ENCODE measurements around the gene NLRX1. TPM values are rescaled to one million over a fixed set of nuclear protein-coding genes. Genes with fewer than 3 reads are reported as not detected.

NLRX1 gene
- total RNA-seq, 1 experiment from 2014 or later: 16.7 TPM

GRCh38 chr11:119149786-119150275, 18.7 kb upstream of the NLRX1 start:
- intact Hi-C loops (cut with micrococcal nuclease): no loop called here
- ChIA-PET POLR2A (interaction anchor here (0.6 kb wide), 1 partner anchor 80 kb away, joined by 3 read pairs; no protein-coding TSS in a partner anchor), CTCF (interaction anchor here (0.6 to 0.8 kb wide), 2 partner anchors 15 to 25 kb away, joined by 3 to 4 read pairs; no protein-coding TSS in a partner anchor)
- TF ChIP-seq, protein P1, sequence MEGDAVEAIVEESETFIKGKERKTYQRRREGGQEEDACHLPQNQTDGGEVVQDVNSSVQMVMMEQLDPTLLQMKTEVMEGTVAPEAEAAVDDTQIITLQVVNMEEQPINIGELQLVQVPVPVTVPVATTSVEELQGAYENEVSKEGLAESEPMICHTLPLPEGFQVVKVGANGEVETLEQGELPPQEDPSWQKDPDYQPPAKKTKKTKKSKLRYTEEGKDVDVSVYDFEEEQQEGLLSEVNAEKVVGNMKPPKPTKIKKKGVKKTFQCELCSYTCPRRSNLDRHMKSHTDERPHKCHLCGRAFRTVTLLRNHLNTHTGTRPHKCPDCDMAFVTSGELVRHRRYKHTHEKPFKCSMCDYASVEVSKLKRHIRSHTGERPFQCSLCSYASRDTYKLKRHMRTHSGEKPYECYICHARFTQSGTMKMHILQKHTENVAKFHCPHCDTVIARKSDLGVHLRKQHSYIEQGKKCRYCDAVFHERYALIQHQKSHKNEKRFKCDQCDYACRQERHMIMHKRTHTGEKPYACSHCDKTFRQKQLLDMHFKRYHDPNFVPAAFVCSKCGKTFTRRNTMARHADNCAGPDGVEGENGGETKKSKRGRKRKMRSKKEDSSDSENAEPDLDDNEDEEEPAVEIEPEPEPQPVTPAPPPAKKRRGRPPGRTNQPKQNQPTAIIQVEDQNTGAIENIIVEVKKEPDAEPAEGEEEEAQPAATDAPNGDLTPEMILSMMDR (IDR thresholded peaks at IDR 0.05; ENCODE audit: unreplicated experiment): no peak
- H3K27me3 Mint-ChIP-seq (ENCODE audit: insufficient read depth, unreplicated experiment): peaks cover 16% of the 10 kb centered on the region
- H3K27ac Mint-ChIP-seq (ENCODE audit: low read depth, unreplicated experiment): no peak overlapping the region
- H3K9me3 Mint-ChIP-seq (ENCODE audit: unreplicated experiment): no peaks in the 10 kb centered on the region
- DNase-seq (ENCODE audit: unreplicated experiment): no peak
- peak overlapping the region; percentile 67 for H3K4me3 Mint-ChIP-seq (ENCODE audit: unreplicated experiment)
- BruUV-seq (replicated peaks): no TSS peak
- H3K36me3 Mint-ChIP-seq (ENCODE audit: insufficient read depth, unreplicated experiment): no peaks in the 10 kb centered on the region
- peaks cover under 1% of the 10 kb centered on the region for H3K4me1 Mint-ChIP-seq (ENCODE audit: insufficient read depth, unreplicated experiment)

DNA sequence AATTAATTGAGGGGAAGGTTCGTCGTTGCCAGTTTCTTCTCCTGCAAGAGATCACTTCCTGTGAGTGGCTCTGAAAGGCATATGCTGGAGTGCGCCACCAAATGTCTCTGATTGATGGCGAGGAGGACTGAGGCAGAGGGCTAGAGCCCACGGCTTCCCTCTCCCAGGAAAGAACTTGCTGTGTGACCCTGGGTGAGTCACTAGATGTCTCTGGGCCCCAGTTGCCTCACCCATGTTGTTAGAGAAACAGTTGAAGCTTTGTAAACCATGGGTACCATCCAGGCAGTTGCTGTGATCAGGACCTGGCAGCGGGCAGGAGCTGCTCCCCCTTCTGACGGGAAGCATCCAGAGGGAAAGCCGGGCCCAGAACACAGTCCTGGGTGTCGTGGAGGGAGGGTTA, 16.5 kb upstream of the NLRX1 start:
- ChIA-PET CTCF (interaction anchor here (0.7 to 2.8 kb wide), 5 partner anchors 17 to 172 kb away, joined by 3 to 10 read pairs (median 4); no protein-coding TSS in a partner anchor), POLR2A (interaction anchor here (0.6 to 1.0 kb wide), 2 partner anchors 14 to 31 kb away, joined by 3 to 5 read pairs; partner anchors contain the start of gene HINFP)
- Mint-ChIP-seq H3K4me3 (ENCODE audit: unreplicated experiment) (no peak overlapping the region), H3K36me3 (ENCODE audit: insufficient read depth, unreplicated experiment) (no peaks in the 10 kb centered on the region), H3K9me3 (ENCODE audit: unreplicated experiment) (no peaks in the 10 kb centered on the region), H3K27ac (ENCODE audit: low read depth, unreplicated experiment) (no peak overlapping the region), H3K27me3 (ENCODE audit: insufficient read depth, unreplicated experiment) (peaks cover 12% of the 10 kb centered on the region), H3K4me1 (ENCODE audit: insufficient read depth, unreplicated experiment) (peaks cover 5% of the 10 kb centered on the region)
- TF ChIP-seq, protein P1 (IDR thresholded peaks at IDR 0.05; ENCODE audit: unreplicated experiment): no peak
- intact Hi-C loops (cut with micrococcal nuclease): no loop called here
- no TSS peak for BruUV-seq (replicated peaks)
- no peak for DNase-seq (ENCODE audit: unreplicated experiment)

DNA sequence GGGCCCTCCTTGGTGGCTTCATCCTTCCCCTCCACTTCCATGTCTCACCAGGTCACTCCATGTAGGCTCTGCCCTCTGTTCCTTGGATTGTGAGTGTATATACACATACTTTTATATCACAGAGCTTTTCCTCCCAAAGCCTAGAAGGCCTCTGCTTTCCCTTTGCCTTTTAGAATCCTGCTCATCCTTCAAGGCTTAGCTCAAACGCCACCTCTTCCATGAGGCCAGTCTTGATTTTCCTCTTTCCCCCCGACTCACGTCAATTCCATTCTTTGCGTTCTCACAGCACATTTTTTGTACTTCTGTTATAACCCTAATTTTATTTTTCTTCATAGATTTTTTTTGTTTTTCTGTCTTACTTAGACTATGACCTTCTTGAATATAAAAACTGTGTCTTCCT, 15.9 kb upstream of the NLRX1 start:
- ChIA-PET POLR2A (no interaction called here), CTCF (interaction anchor here (0.5 to 2.8 kb wide), 6 partner anchors 29 to 171 kb away, joined by 3 to 10 read pairs (median 4); no protein-coding TSS in a partner anchor)
- TF ChIP-seq, protein P1 (IDR thresholded peaks at IDR 0.05; ENCODE audit: unreplicated experiment): no peak
- intact Hi-C loops (cut with micrococcal nuclease): no loop called here
- H3K4me1 Mint-ChIP-seq (ENCODE audit: insufficient read depth, unreplicated experiment): peaks cover 5% of the 10 kb centered on the region
- no peak overlapping the region for H3K4me3 Mint-ChIP-seq (ENCODE audit: unreplicated experiment)
- H3K9me3 Mint-ChIP-seq (ENCODE audit: unreplicated experiment): no peaks in the 10 kb centered on the region
- no peak overlapping the region for H3K27ac Mint-ChIP-seq (ENCODE audit: low read depth, unreplicated experiment)
- peaks cover 6% of the 10 kb centered on the region for H3K27me3 Mint-ChIP-seq (ENCODE audit: insufficient read depth, unreplicated experiment)
- no TSS peak for BruUV-seq (replicated peaks)
- no peaks in the 10 kb centered on the region for H3K36me3 Mint-ChIP-seq (ENCODE audit: insufficient read depth, unreplicated experiment)
- no peak for DNase-seq (ENCODE audit: unreplicated experiment)

GRCh38 chr11:119153049-119153818, 15.3 kb upstream of the NLRX1 start:
- Mint-ChIP-seq H3K27ac (ENCODE audit: low read depth, unreplicated experiment) (no peak overlapping the region), H3K36me3 (ENCODE audit: insufficient read depth, unreplicated experiment) (no peaks in the 10 kb centered on the region), H3K9me3 (ENCODE audit: unreplicated experiment) (no peaks in the 10 kb centered on the region), H3K4me1 (ENCODE audit: insufficient read depth, unreplicated experiment) (peaks cover 5% of the 10 kb centered on the region), H3K4me3 (ENCODE audit: unreplicated experiment) (no peak overlapping the region), H3K27me3 (ENCODE audit: insufficient read depth, unreplicated experiment) (peaks cover under 1% of the 10 kb centered on the region)
- BruUV-seq (replicated peaks): no TSS peak
- ChIA-PET CTCF (interaction anchor here (0.5 to 3.6 kb wide), 7 partner anchors 9 to 171 kb away, joined by 3 to 25 read pairs (median 7); no protein-coding TSS in a partner anchor), POLR2A (interaction anchor here (0.6 kb wide), 2 partner anchors 29 to 209 kb away, joined by 3 to 4 read pairs; no protein-coding TSS in a partner anchor)
- DNase-seq (ENCODE audit: unreplicated experiment): no peak
- TF ChIP-seq, protein P1 (IDR thresholded peaks at IDR 0.05; ENCODE audit: unreplicated experiment): no peak
- intact Hi-C loops (cut with micrococcal nuclease): no loop called here

Data from MCF 10A (cell line).